ENCODE results near the gene HOXB1. TPM values are rescaled to one million over a fixed set of nuclear protein-coding genes. Genes with fewer than 3 reads are reported as not detected.

HOXB1 gene
- total and polyA plus RNA-seq, 2 experiments from 2014 or later: not detected

DNA sequence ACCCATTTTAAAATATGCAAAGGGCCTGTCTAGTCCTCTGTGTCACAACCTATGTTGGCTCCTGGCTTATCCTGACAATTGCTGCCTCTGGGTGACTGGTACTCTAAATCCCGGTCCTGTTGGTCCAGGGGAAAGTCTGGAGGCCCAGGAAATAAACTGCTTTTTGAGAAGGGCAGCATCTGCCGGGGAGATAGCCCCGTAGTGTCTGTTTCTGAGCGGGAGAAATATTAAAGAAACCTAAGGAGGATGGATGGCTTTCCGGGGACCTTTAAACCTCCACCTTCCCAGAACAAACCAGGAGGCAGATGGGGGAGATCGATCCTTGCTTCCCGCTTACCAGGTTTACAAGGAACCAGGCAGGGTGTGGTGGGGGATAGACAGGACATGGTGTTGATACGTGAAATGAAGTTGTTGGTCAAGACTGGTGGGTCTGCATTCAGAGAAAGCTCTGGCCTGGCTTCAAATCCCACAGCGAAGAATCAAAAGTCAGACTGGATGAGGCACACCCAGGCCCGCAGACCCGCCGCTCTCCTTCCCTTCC is 10.3 kb upstream of the HOXB1 start:
- peaks cover 43% of the 10 kb centered on the region for H3K4me1 Mint-ChIP-seq
- Histone ChIP-seq H4K20me1 (replicated peaks; ENCODE audit: insufficient read depth) (peaks cover 12% of the 10 kb centered on the region), H3K9me2 (ENCODE audit: insufficient read depth) (no peaks in the 10 kb centered on the region), H3K27me3 (ENCODE audit: insufficient read depth) (peaks cover 99% of the 10 kb centered on the region), H3K4me3 (peak overlapping the region; percentile 73), H3K79me2 (replicated peaks; ENCODE audit: insufficient read depth) (no peaks in the 10 kb centered on the region), H2AFZ (peak overlapping the region; percentile 97), H3K27ac (ENCODE audit: low read depth) (no peak overlapping the region), H3K4me1 (ENCODE audit: insufficient read depth) (peaks cover 59% of the 10 kb centered on the region), H3K4me2 (peak overlapping the region; percentile 94), H3K36me3 (ENCODE audit: insufficient read depth) (no peaks in the 10 kb centered on the region; the same call in 1 of the 2 replicates), H3F3A (replicated peaks; ENCODE audit: low read depth) (peaks cover 25% of the 10 kb centered on the region)
- ATAC-seq (no peak; the same call in 2 of the 3 replicates), DNase-seq (ENCODE audit: low spot score) (peak; percentile 25)
- no peak overlapping the region for H3K27ac Mint-ChIP-seq
- peak overlapping the region; percentile 70 for H3K4me3 Mint-ChIP-seq
- TF ChIP-seq EZH2 (IDR thresholded peaks at IDR 0.05; ENCODE audit: low read depth, unreplicated experiment): peak; percentile 70
- no peak for TF ChIP-seq NANOG (IDR thresholded peaks at IDR 0.05; ENCODE audit: borderline replicate concordance)
- TF ChIP-seq CREB1 (CRISPR knock-in tag; IDR thresholded peaks at IDR 0.05; ENCODE audit: low read depth): no peak
- peaks cover 83% of the 10 kb centered on the region for H3K27me3 Mint-ChIP-seq (ENCODE audit: insufficient read depth, low read depth, poor library complexity)
- peaks cover 4% of the 10 kb centered on the region; the same call in 1 of the 3 replicates for H3K36me3 Mint-ChIP-seq (ENCODE audit: low read depth)
- peaks cover 3% of the 10 kb centered on the region; the same call in 2 of the 3 replicates for H3K9me3 Mint-ChIP-seq

DNA sequence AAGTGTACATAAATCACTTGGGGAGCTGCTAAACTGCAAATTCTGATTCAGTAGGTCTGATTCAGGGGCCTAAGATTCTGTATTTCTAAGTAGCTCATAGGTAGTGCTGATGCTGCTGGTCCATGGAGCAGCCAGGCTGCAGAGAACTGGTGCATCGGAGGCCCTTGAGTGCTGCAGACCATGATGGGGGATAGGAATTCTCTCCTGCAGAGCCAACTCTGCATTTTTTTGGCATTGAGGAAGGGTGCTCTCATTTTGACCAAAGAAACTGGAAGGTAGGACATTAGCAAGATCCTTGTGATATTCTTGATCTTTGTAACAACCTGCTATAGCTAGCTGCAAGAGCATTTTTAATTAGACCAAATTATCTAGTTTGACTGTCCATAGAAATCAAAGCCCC is 9.4 kb upstream of the HOXB1 start:
- Mint-ChIP-seq H3K9me3 (peaks cover 3% of the 10 kb centered on the region; the same call in 2 of the 3 replicates), H3K27me3 (ENCODE audit: insufficient read depth, low read depth, poor library complexity) (peaks cover 74% of the 10 kb centered on the region), H3K4me1 (peaks cover 34% of the 10 kb centered on the region), H3K27ac (no peak overlapping the region), H3K4me3 (no peak overlapping the region), H3K36me3 (ENCODE audit: low read depth) (peaks cover 4% of the 10 kb centered on the region; the same call in 1 of the 3 replicates)
- H3K4me3 ChIP-seq: no peak overlapping the region
- peaks cover 50% of the 10 kb centered on the region for H3K4me1 ChIP-seq (ENCODE audit: insufficient read depth)
- DNase-seq (ENCODE audit: low spot score) (peak; percentile 21), ATAC-seq (no peak)
- no peak overlapping the region for H3K4me2 ChIP-seq
- H3K27ac ChIP-seq (ENCODE audit: low read depth): no peak overlapping the region
- no peak overlapping the region for H2AFZ ChIP-seq
- peaks cover 16% of the 10 kb centered on the region; the same call in 1 of the 2 replicates for H3F3A ChIP-seq (replicated peaks; ENCODE audit: low read depth)
- H4K20me1 ChIP-seq (replicated peaks; ENCODE audit: insufficient read depth): peaks cover 7% of the 10 kb centered on the region
- TF ChIP-seq POLR2AphosphoS5 (IDR thresholded peaks at IDR 0.05; ENCODE audit: low read depth) (no peak), EZH2 (IDR thresholded peaks at IDR 0.05; ENCODE audit: low read depth, unreplicated experiment) (peak; percentile 4)
- TF ChIP-seq, protein P1, sequence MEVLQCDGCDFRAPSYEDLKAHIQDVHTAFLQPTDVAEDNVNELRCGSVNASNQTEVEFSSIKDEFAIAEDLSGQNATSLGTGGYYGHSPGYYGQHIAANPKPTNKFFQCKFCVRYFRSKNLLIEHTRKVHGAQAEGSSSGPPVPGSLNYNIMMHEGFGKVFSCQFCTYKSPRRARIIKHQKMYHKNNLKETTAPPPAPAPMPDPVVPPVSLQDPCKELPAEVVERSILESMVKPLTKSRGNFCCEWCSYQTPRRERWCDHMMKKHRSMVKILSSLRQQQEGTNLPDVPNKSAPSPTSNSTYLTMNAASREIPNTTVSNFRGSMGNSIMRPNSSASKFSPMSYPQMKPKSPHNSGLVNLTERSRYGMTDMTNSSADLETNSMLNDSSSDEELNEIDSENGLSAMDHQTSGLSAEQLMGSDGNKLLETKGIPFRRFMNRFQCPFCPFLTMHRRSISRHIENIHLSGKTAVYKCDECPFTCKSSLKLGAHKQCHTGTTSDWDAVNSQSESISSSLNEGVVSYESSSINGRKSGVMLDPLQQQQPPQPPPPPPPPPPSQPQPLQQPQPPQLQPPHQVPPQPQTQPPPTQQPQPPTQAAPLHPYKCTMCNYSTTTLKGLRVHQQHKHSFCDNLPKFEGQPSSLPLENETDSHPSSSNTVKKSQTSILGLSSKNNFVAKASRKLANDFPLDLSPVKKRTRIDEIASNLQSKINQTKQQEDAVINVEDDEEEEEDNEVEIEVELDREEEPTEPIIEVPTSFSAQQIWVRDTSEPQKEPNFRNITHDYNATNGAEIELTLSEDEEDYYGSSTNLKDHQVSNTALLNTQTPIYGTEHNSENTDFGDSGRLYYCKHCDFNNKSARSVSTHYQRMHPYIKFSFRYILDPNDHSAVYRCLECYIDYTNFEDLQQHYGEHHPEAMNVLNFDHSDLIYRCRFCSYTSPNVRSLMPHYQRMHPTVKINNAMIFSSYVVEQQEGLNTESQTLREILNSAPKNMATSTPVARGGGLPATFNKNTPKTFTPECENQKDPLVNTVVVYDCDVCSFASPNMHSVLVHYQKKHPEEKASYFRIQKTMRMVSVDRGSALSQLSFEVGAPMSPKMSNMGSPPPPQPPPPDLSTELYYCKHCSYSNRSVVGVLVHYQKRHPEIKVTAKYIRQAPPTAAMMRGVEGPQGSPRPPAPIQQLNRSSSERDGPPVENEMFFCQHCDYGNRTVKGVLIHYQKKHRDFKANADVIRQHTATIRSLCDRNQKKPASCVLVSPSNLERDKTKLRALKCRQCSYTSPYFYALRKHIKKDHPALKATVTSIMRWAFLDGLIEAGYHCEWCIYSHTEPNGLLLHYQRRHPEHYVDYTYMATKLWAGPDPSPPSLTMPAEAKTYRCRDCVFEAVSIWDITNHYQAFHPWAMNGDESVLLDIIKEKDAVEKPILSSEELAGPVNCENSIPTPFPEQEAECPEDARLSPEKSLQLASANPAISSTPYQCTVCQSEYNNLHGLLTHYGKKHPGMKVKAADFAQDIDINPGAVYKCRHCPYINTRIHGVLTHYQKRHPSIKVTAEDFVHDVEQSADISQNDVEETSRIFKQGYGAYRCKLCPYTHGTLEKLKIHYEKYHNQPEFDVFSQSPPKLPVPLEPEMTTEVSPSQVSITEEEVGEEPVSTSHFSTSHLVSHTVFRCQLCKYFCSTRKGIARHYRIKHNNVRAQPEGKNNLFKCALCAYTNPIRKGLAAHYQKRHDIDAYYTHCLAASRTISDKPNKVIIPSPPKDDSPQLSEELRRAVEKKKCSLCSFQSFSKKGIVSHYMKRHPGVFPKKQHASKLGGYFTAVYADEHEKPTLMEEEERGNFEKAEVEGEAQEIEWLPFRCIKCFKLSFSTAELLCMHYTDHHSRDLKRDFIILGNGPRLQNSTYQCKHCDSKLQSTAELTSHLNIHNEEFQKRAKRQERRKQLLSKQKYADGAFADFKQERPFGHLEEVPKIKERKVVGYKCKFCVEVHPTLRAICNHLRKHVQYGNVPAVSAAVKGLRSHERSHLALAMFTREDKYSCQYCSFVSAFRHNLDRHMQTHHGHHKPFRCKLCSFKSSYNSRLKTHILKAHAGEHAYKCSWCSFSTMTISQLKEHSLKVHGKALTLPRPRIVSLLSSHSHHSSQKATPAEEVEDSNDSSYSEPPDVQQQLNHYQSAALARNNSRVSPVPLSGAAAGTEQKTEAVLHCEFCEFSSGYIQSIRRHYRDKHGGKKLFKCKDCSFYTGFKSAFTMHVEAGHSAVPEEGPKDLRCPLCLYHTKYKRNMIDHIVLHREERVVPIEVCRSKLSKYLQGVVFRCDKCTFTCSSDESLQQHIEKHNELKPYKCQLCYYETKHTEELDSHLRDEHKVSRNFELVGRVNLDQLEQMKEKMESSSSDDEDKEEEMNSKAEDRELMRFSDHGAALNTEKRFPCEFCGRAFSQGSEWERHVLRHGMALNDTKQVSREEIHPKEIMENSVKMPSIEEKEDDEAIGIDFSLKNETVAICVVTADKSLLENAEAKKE (CRISPR knock-in tag; IDR thresholded peaks at IDR 0.05): no peak
- no peaks in the 10 kb centered on the region; the same call in 1 of the 2 replicates for H3K36me3 ChIP-seq (ENCODE audit: insufficient read depth)
- H3K79me2 ChIP-seq (replicated peaks; ENCODE audit: insufficient read depth): no peaks in the 10 kb centered on the region
- no peaks in the 10 kb centered on the region for H3K9me2 ChIP-seq (ENCODE audit: insufficient read depth)
- peaks cover 99% of the 10 kb centered on the region for H3K27me3 ChIP-seq (ENCODE audit: insufficient read depth)

Measured in GM23338 (cell line).